ENCODE results near the gene DDX59. TPM values are rescaled to one million over a fixed set of nuclear protein-coding genes. Genes with fewer than 3 reads are reported as not detected.

Gene DDX59
- total and polyA plus RNA-seq, 2 experiments from 2014 or later, result 13.6 to 19.9 TPM

DNA sequence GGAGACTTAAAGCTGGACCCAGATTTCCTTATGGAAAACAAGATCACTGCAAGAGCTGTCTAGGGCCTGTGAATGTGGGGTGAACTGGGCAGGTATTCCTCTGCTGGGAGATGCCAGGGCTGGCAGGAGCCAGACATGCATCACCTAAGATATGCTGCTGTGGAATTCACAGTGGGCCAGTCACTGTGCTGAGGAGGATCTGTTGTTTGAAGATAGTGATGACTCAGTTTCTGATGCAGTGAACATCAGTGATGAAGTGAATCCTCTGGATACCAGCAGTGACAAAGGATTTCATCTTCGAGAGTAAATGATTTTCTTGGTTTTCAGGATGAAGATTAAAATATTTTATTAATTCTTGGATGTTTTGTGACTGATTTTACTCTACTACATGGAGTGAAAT, 39.1 kb upstream of the DDX59 start:
- Histone ChIP-seq H3K4me3 (no peak overlapping the region), H3K27ac (no peak overlapping the region), H4K20me1 (ENCODE audit: insufficient read depth, poor library complexity, severe bottlenecking) (no peaks in the 10 kb centered on the region), H3K9me2 (replicated peaks; ENCODE audit: insufficient read depth) (no peaks in the 10 kb centered on the region), H3K4me1 (ENCODE audit: insufficient read depth) (no peaks in the 10 kb centered on the region), H3K27me3 (no peaks in the 10 kb centered on the region), H3K79me2 (no peaks in the 10 kb centered on the region), H3K4me2 (no peak overlapping the region), H2AFZ (no peak overlapping the region), H3K36me3 (replicated peaks; ENCODE audit: insufficient read depth, low read depth) (no peaks in the 10 kb centered on the region), H3K9me3 (ENCODE audit: low read depth) (no peaks in the 10 kb centered on the region)
- no peak for DNase-seq (ENCODE audit: low spot score)
- 83% methylated on average over 1 of the region's 1 CpG for WGBS (ENCODE audit: low lambda C conversion rate, missing lambda C conversion rate)
- TF ChIP-seq CTCF (IDR thresholded peaks at IDR 0.05; ENCODE audit: poor library complexity) (no peak), EZH2 (IDR thresholded peaks at IDR 0.05; ENCODE audit: borderline replicate concordance) (no peak), EZH2phosphoT487 (IDR thresholded peaks at IDR 0.05; ENCODE audit: low read depth, severe bottlenecking, unreplicated experiment) (no peak)

DNA sequence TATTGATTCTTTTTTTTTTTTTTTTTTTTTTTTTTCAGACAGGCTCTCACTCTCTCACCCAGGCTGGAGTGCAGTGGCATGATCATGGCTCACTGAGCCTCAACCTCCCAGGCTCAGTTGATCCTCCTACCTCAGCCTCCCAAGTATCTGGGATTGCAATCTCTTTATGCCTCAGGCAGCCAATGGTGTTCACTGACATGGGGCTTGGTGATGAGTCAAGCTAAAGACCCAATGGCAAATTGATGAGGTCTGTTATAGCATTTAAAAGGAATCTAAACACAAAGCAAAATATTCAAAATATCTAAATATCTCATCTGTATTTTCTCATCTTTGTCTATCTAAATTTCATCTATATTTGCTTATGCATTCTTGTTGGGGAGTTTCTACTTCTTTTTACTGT, 38.5 kb upstream of the DDX59 start:
- no peaks in the 10 kb centered on the region for H3K9me3 ChIP-seq (ENCODE audit: low read depth)

DNA sequence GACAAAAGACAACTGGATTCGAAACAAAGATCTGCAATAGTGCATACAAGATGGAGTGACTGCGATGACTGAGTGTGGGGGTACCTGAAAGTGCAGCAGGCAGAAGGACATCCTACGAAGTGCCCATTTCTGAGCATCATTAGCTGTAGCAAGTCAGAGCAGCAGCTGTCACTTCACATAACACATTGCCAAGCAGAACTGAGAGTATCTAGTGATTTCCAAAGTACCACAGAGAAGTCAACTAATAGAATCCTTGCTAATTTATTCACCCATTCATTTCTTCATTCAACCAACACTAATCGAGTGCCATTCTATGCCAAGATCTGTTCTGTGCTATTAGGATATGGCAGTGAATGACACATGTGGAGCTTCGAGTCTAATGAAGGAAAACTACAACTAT, 37.4 kb upstream of the DDX59 start:
- no peaks in the 10 kb centered on the region for H3K79me2 ChIP-seq
- no peak for DNase-seq (ENCODE audit: low spot score)
- no peaks in the 10 kb centered on the region for H3K27me3 ChIP-seq
- H3K9me2 ChIP-seq (replicated peaks; ENCODE audit: insufficient read depth), result no peaks in the 10 kb centered on the region
- H3K4me3 ChIP-seq, result no peak overlapping the region
- no peaks in the 10 kb centered on the region for H3K9me3 ChIP-seq (ENCODE audit: low read depth)
- no peaks in the 10 kb centered on the region for H3K4me1 ChIP-seq (ENCODE audit: insufficient read depth)
- no peaks in the 10 kb centered on the region for H3K36me3 ChIP-seq (replicated peaks; ENCODE audit: insufficient read depth, low read depth)
- H2AFZ ChIP-seq, result no peak overlapping the region
- H3K4me2 ChIP-seq, result no peak overlapping the region
- no peak for TF ChIP-seq CTCF (IDR thresholded peaks at IDR 0.05; ENCODE audit: poor library complexity)
- TF ChIP-seq EZH2phosphoT487 (IDR thresholded peaks at IDR 0.05; ENCODE audit: low read depth, severe bottlenecking, unreplicated experiment), result no peak
- TF ChIP-seq EZH2 (IDR thresholded peaks at IDR 0.05; ENCODE audit: borderline replicate concordance), result no peak
- WGBS (ENCODE audit: low lambda C conversion rate, missing lambda C conversion rate), result 96% methylated on average over 5 of the region's 5 CpGs
- no peak overlapping the region for H3K27ac ChIP-seq
- no peaks in the 10 kb centered on the region for H4K20me1 ChIP-seq (ENCODE audit: insufficient read depth, poor library complexity, severe bottlenecking)

More for the DNA sequence above, 38.5 kb upstream of the DDX59 start:
- no peaks in the 10 kb centered on the region for H3K79me2 ChIP-seq
- no peaks in the 10 kb centered on the region for H3K27me3 ChIP-seq
- no peaks in the 10 kb centered on the region for H4K20me1 ChIP-seq (ENCODE audit: insufficient read depth, poor library complexity, severe bottlenecking)
- H3K36me3 ChIP-seq (replicated peaks; ENCODE audit: insufficient read depth, low read depth), result no peaks in the 10 kb centered on the region
- TF ChIP-seq EZH2phosphoT487 (IDR thresholded peaks at IDR 0.05; ENCODE audit: low read depth, severe bottlenecking, unreplicated experiment), result no peak
- TF ChIP-seq CTCF (IDR thresholded peaks at IDR 0.05; ENCODE audit: poor library complexity), result no peak
- no peak for TF ChIP-seq EZH2 (IDR thresholded peaks at IDR 0.05; ENCODE audit: borderline replicate concordance)
- no peak overlapping the region for H3K27ac ChIP-seq
- no peak overlapping the region for H3K4me2 ChIP-seq
- no peak overlapping the region for H3K4me3 ChIP-seq
- H3K9me2 ChIP-seq (replicated peaks; ENCODE audit: insufficient read depth), result no peaks in the 10 kb centered on the region
- H2AFZ ChIP-seq, result no peak overlapping the region
- no peak for DNase-seq (ENCODE audit: low spot score)
- no peaks in the 10 kb centered on the region for H3K4me1 ChIP-seq (ENCODE audit: insufficient read depth)
